ENCODE results near the gene LIN52. TPM values are rescaled to one million over a fixed set of nuclear protein-coding genes. Genes with fewer than 3 reads are reported as not detected.

LIN52 gene
- total RNA-seq, 5 donors from 2014 or later (not counting 1 experiment from before 2014, with no cell fraction given) = 9.7 to 11.2 (median 10.7) TPM

- no peak overlapping the region for H3K27ac Mint-ChIP-seq
- no peak overlapping the region for H3K4me3 Mint-ChIP-seq
- CTCF ChIA-PET = no interaction called here
- H3K27me3 ChIP-seq (replicated peaks in 1 of 2; ENCODE audit: control insufficient read depth in 2 of 2, extremely low read depth in 1 of 2, insufficient read depth in 2 of 2, low read length in 1 of 2) = no peaks in the 10 kb centered on the region
- H3K9me3 Mint-ChIP-seq = no peaks in the 10 kb centered on the region
- H3K9me3 ChIP-seq = no peaks in the 10 kb centered on the region
- WGBS (ENCODE audit: insufficient coverage) = 100% methylated on average over 1 of the region's 7 CpGs
- peaks cover 0 to 14% of the 10 kb centered on the region in 2 donors for H3K36me3 ChIP-seq (ENCODE audit: control insufficient read depth in 2 of 2, extremely low read depth in 1 of 2, insufficient read depth in 1 of 2, low read length in 1 of 2)
- H3K4me1 Mint-ChIP-seq = no peaks in the 10 kb centered on the region
- no peak for ATAC-seq (replicated peaks in 1 of 4)
- peaks cover 32% of the 10 kb centered on the region for H3K36me3 Mint-ChIP-seq
- H3K27me3 Mint-ChIP-seq = no peaks in the 10 kb centered on the region
- H3K4me3 ChIP-seq (ENCODE audit: control insufficient read depth in 1 of 2, extremely low read depth in 1 of 2, low read length in 1 of 2) = no peak overlapping the region
- no peak for DNase-seq
- POLR2A ChIA-PET = no interaction called here
- H3K27ac ChIP-seq (ENCODE audit: low read length) = no peak overlapping the region
- no peaks in the 10 kb centered on the region for H3K4me1 ChIP-seq (ENCODE audit: control insufficient read depth in 1 of 2, extremely low read depth in 1 of 2, insufficient read depth in 2 of 2, low read length in 2 of 2)
Measured at GRCh38 chr14:74195623-74196022, 110.9 kb downstream of the LIN52 start.

GRCh38 chr14:74198441-74199234, 113.9 kb downstream of the LIN52 start:
- WGBS (ENCODE audit: insufficient coverage) = 94% methylated on average over 7 of the region's 7 CpGs
- DNase-seq (no peak), ATAC-seq (replicated peaks in 1 of 4) (no peak)
- no peaks in the 10 kb centered on the region for H3K4me1 ChIP-seq (ENCODE audit: control insufficient read depth in 1 of 2, extremely low read depth in 1 of 2, insufficient read depth in 2 of 2, low read length in 2 of 2)
- H3K27me3 Mint-ChIP-seq = no peaks in the 10 kb centered on the region
- H3K4me1 Mint-ChIP-seq = no peaks in the 10 kb centered on the region
- H3K4me3 Mint-ChIP-seq = no peak overlapping the region
- peaks cover 0 to 11% of the 10 kb centered on the region in 2 donors for H3K36me3 ChIP-seq (ENCODE audit: control insufficient read depth in 2 of 2, extremely low read depth in 1 of 2, insufficient read depth in 1 of 2, low read length in 1 of 2)
- H3K9me3 Mint-ChIP-seq = no peaks in the 10 kb centered on the region
- H3K9me3 ChIP-seq = no peaks in the 10 kb centered on the region
- H3K27ac Mint-ChIP-seq = no peak overlapping the region
- ChIA-PET POLR2A (interaction anchor here (0.6 to 0.7 kb wide), 2 partner anchors 48 to 80 kb away, joined by 3 to 12 read pairs; no protein-coding TSS in a partner anchor), CTCF (no interaction called here)
- H3K36me3 Mint-ChIP-seq = peaks cover 47% of the 10 kb centered on the region
- H3K27me3 ChIP-seq (replicated peaks in 1 of 2; ENCODE audit: control insufficient read depth in 2 of 2, extremely low read depth in 1 of 2, insufficient read depth in 2 of 2, low read length in 1 of 2) = no peaks in the 10 kb centered on the region
- H3K4me3 ChIP-seq (ENCODE audit: control insufficient read depth in 1 of 2, extremely low read depth in 1 of 2, low read length in 1 of 2) = no peak overlapping the region
- no peak overlapping the region for H3K27ac ChIP-seq (ENCODE audit: low read length)

- no peak for DNase-seq
- H3K36me3 ChIP-seq (ENCODE audit: control insufficient read depth in 2 of 2, extremely low read depth in 1 of 2, insufficient read depth in 1 of 2, low read length in 1 of 2) = peaks cover 0 to 11% of the 10 kb centered on the region in 2 donors
- H3K4me1 ChIP-seq (ENCODE audit: control insufficient read depth in 1 of 2, extremely low read depth in 1 of 2, insufficient read depth in 2 of 2, low read length in 2 of 2) = no peaks in the 10 kb centered on the region
- no peaks in the 10 kb centered on the region for H3K27me3 Mint-ChIP-seq
- no peak overlapping the region for H3K4me3 Mint-ChIP-seq
- peaks cover 47% of the 10 kb centered on the region for H3K36me3 Mint-ChIP-seq
- H3K27ac Mint-ChIP-seq = no peak overlapping the region
- H3K4me3 ChIP-seq (ENCODE audit: control insufficient read depth in 1 of 2, extremely low read depth in 1 of 2, low read length in 1 of 2) = no peak overlapping the region
- H3K27me3 ChIP-seq (replicated peaks in 1 of 2; ENCODE audit: control insufficient read depth in 2 of 2, extremely low read depth in 1 of 2, insufficient read depth in 2 of 2, low read length in 1 of 2) = no peaks in the 10 kb centered on the region
- ATAC-seq (replicated peaks in 1 of 4) = no peak
- no peaks in the 10 kb centered on the region for H3K9me3 Mint-ChIP-seq
- CTCF ChIA-PET = no interaction called here
- no peaks in the 10 kb centered on the region for H3K9me3 ChIP-seq
- no peak overlapping the region for H3K27ac ChIP-seq (ENCODE audit: low read length)
- no peaks in the 10 kb centered on the region for H3K4me1 Mint-ChIP-seq
- POLR2A ChIA-PET = no interaction called here
Measured at GRCh38 chr14:74202113-74202512, 117.4 kb downstream of the LIN52 start.

- no peak overlapping the region for H3K4me3 ChIP-seq (ENCODE audit: control insufficient read depth in 1 of 2, extremely low read depth in 1 of 2, low read length in 1 of 2)
- POLR2A ChIA-PET = no interaction called here
- H3K36me3 ChIP-seq (ENCODE audit: control insufficient read depth in 2 of 2, extremely low read depth in 1 of 2, insufficient read depth in 1 of 2, low read length in 1 of 2) = peaks cover 0 to 11% of the 10 kb centered on the region in 2 donors
- H3K9me3 ChIP-seq = no peaks in the 10 kb centered on the region
- Mint-ChIP-seq H3K4me3 (no peak overlapping the region), H3K4me1 (no peaks in the 10 kb centered on the region), H3K9me3 (no peaks in the 10 kb centered on the region), H3K36me3 (peaks cover 40% of the 10 kb centered on the region), H3K27ac (no peak overlapping the region), H3K27me3 (peaks cover 2 to 3% of the 10 kb centered on the region in 2 donors)
- CTCF ChIA-PET = interaction anchor here in 1 of 2 donors (0.6 kb wide), 1 partner anchor 537 kb away, joined by 3 read pairs; no protein-coding TSS in a partner anchor
- H3K4me1 ChIP-seq (ENCODE audit: control insufficient read depth in 1 of 2, extremely low read depth in 1 of 2, insufficient read depth in 2 of 2, low read length in 2 of 2) = no peaks in the 10 kb centered on the region
- 100% methylated on average over 1 of the region's 8 CpGs for WGBS (ENCODE audit: insufficient coverage)
- DNase-seq (no peak), ATAC-seq (replicated peaks in 1 of 4) (no peak)
- H3K27me3 ChIP-seq (replicated peaks in 1 of 2; ENCODE audit: control insufficient read depth in 2 of 2, extremely low read depth in 1 of 2, insufficient read depth in 2 of 2, low read length in 1 of 2) = peaks cover 0 to 4% of the 10 kb centered on the region in 2 experiments
- no peak overlapping the region for H3K27ac ChIP-seq (ENCODE audit: low read length)
Measured at GRCh38 chr14:74203639-74204038, 118.9 kb downstream of the LIN52 start.

GRCh38 chr14:74204491-74204890, 119.7 kb downstream of the LIN52 start:
- no peaks in the 10 kb centered on the region for H3K4me1 ChIP-seq (ENCODE audit: control insufficient read depth in 1 of 2, extremely low read depth in 1 of 2, insufficient read depth in 2 of 2, low read length in 2 of 2)
- peaks cover 6% of the 10 kb centered on the region in 2 donors for H3K27me3 Mint-ChIP-seq
- no peaks in the 10 kb centered on the region for H3K9me3 ChIP-seq
- no peak for DNase-seq
- ATAC-seq (replicated peaks in 1 of 4) = no peak
- POLR2A ChIA-PET = no interaction called here
- no peaks in the 10 kb centered on the region for H3K9me3 Mint-ChIP-seq
- H3K27me3 ChIP-seq (replicated peaks in 1 of 2; ENCODE audit: control insufficient read depth in 2 of 2, extremely low read depth in 1 of 2, insufficient read depth in 2 of 2, low read length in 1 of 2) = peaks cover 0 to 4% of the 10 kb centered on the region in 2 experiments
- no peak overlapping the region for H3K4me3 ChIP-seq (ENCODE audit: control insufficient read depth in 1 of 2, extremely low read depth in 1 of 2, low read length in 1 of 2)
- H3K36me3 ChIP-seq (ENCODE audit: control insufficient read depth in 2 of 2, extremely low read depth in 1 of 2, insufficient read depth in 1 of 2, low read length in 1 of 2) = peaks cover 0 to 3% of the 10 kb centered on the region in 2 donors
- no peak overlapping the region for H3K4me3 Mint-ChIP-seq
- peaks cover 32% of the 10 kb centered on the region for H3K36me3 Mint-ChIP-seq
- 83% methylated on average over 3 of the region's 6 CpGs for WGBS (ENCODE audit: insufficient coverage)
- no peak overlapping the region for H3K27ac Mint-ChIP-seq
- CTCF ChIA-PET = interaction anchor here in 1 of 2 donors (0.5 kb wide), 2 partner anchors 150 to 377 kb away, joined by 3 to 4 read pairs; no protein-coding TSS in a partner anchor
- H3K27ac ChIP-seq (ENCODE audit: low read length) = no peak overlapping the region
- H3K4me1 Mint-ChIP-seq = no peaks in the 10 kb centered on the region

GRCh38 chr14:74205882-74206281, 121.1 kb downstream of the LIN52 start:
- Histone ChIP-seq H3K27ac (ENCODE audit: low read length) (no peak overlapping the region), H3K27me3 (replicated peaks in 1 of 2; ENCODE audit: control insufficient read depth in 2 of 2, extremely low read depth in 1 of 2, insufficient read depth in 2 of 2, low read length in 1 of 2) (peaks cover 0 to 8% of the 10 kb centered on the region in 2 experiments), H3K4me1 (ENCODE audit: control insufficient read depth in 1 of 2, extremely low read depth in 1 of 2, insufficient read depth in 2 of 2, low read length in 2 of 2) (no peaks in the 10 kb centered on the region), H3K9me3 (no peaks in the 10 kb centered on the region), H3K36me3 (ENCODE audit: control insufficient read depth in 2 of 2, extremely low read depth in 1 of 2, insufficient read depth in 1 of 2, low read length in 1 of 2) (no peaks in the 10 kb centered on the region), H3K4me3 (ENCODE audit: control insufficient read depth in 1 of 2, extremely low read depth in 1 of 2, low read length in 1 of 2) (no peak overlapping the region)
- ChIA-PET POLR2A (no interaction called here), CTCF (no interaction called here)
- no peak overlapping the region for H3K27ac Mint-ChIP-seq
- no peaks in the 10 kb centered on the region for H3K4me1 Mint-ChIP-seq
- WGBS (ENCODE audit: insufficient coverage) = no CpG with 5 or more reads among the region's 1 CpG
- DNase-seq (no peak), ATAC-seq (replicated peaks in 1 of 4) (no peak)
- peaks cover 6% of the 10 kb centered on the region in 2 donors for H3K27me3 Mint-ChIP-seq
- peaks cover 21% of the 10 kb centered on the region for H3K36me3 Mint-ChIP-seq
- H3K4me3 Mint-ChIP-seq = no peak overlapping the region
- no peaks in the 10 kb centered on the region for H3K9me3 Mint-ChIP-seq
